HG03378 (cell line): ENCODE measurements around the gene KRT25.

Experiments
- ATAC-seq: cut with Tn5 transposase; IDR thresholded peaks from one replicate; pipeline ENCODE4 v1.9.1; 2021; ENCODE audit warnings: mild to moderate bottlenecking, moderate library complexity; ENCODE audit not compliant: unreplicated experiment

Gene KRT25

GRCh38 chr17:40699371-40699770 lies 55.8 kb downstream of the KRT25 start:
- ATAC-seq: no peak
